Measurements from ENCODE around the gene CAMK1G.

Gene CAMK1G

GRCh38 chr1:209565759-209566678 is 17.5 kb upstream of the CAMK1G start:
- DNase-seq (ENCODE audit: low read depth, low spot score) = no peak

GRCh38 chr1:209567698-209568175 is 15.8 kb upstream of the CAMK1G start:
- no peak for DNase-seq (ENCODE audit: low read depth, low spot score)

- no peak for DNase-seq (ENCODE audit: low read depth, low spot score)
These were observed 13.9 kb upstream of the CAMK1G start for GRCh38 chr1:209569455-209570207.

GRCh38 chr1:209570743-209571142 is 12.8 kb upstream of the CAMK1G start:
- no peak for DNase-seq (ENCODE audit: low read depth, low spot score)

GRCh38 chr1:209576392-209577197 is 6.9 kb upstream of the CAMK1G start:
- no peak for DNase-seq (ENCODE audit: low read depth, low spot score)

- DNase-seq (ENCODE audit: low read depth, low spot score) = no peak
These were observed 6.2 kb upstream of the CAMK1G start for GRCh38 chr1:209577346-209577745.

GRCh38 chr1:209580577-209580976 is 2.9 kb upstream of the CAMK1G start:
- no peak for DNase-seq (ENCODE audit: low read depth, low spot score)

GRCh38 chr1:209584231-209584672 is 738 bp downstream of the CAMK1G start:
- no peak for DNase-seq (ENCODE audit: low read depth, low spot score)

GRCh38 chr1:209585197-209585596 is 1.7 kb downstream of the CAMK1G start:
- DNase-seq (ENCODE audit: low read depth, low spot score) = no peak

GRCh38 chr1:209585672-209586071 is 2.2 kb downstream of the CAMK1G start:
- no peak for DNase-seq (ENCODE audit: low read depth, low spot score)

- no peak for DNase-seq (ENCODE audit: low read depth, low spot score)
These were observed 2.8 kb downstream of the CAMK1G start for GRCh38 chr1:209586221-209586740.

- no peak for DNase-seq (ENCODE audit: low read depth, low spot score)
These were observed 4.3 kb downstream of the CAMK1G start for GRCh38 chr1:209587789-209588188.

- no peak for DNase-seq (ENCODE audit: low read depth, low spot score)
These were observed 5.9 kb downstream of the CAMK1G start for GRCh38 chr1:209589440-209589839.

GRCh38 chr1:209589863-209590262 is 6.3 kb downstream of the CAMK1G start:
- DNase-seq (ENCODE audit: low read depth, low spot score) = no peak

- DNase-seq (ENCODE audit: low read depth, low spot score) = no peak
These were observed 6.9 kb downstream of the CAMK1G start for GRCh38 chr1:209590405-209590804.

- no peak for DNase-seq (ENCODE audit: low read depth, low spot score)
These were observed 10.2 kb downstream of the CAMK1G start for GRCh38 chr1:209593747-209594146.

GRCh38 chr1:209594440-209594839 is 10.9 kb downstream of the CAMK1G start:
- DNase-seq (ENCODE audit: low read depth, low spot score) = no peak

GRCh38 chr1:209595028-209595427 is 11.5 kb downstream of the CAMK1G start:
- DNase-seq (ENCODE audit: low read depth, low spot score) = no peak

GRCh38 chr1:209595599-209596285 is 12.2 kb downstream of the CAMK1G start:
- no peak for DNase-seq (ENCODE audit: low read depth, low spot score)

- DNase-seq (ENCODE audit: low read depth, low spot score) = no peak
These were observed 14.0 kb downstream of the CAMK1G start for GRCh38 chr1:209597499-209597898.

GRCh38 chr1:209598227-209598626 is 14.7 kb downstream of the CAMK1G start:
- DNase-seq (ENCODE audit: low read depth, low spot score) = no peak
